ENCODE data around the gene WASHC2C.
"Not testable (repeated sequence)": the region's sequence is repeated elsewhere in the genome, so short reads cannot be mapped to it uniquely, and the experiment has no call there.

Gene WASHC2C

GRCh38 chr10:45726703-45727420, at the start of gene WASHC2C:
Gene WASHC2C (plus strand): TSS chr10:45727266. CDS start chr10:45727318, 52 bp downstream.
- peak; percentile 76 for DNase-seq (ENCODE audit: low read depth, low spot score)

- not testable (repeated sequence) for DNase-seq (ENCODE audit: low read depth, low spot score)
These were observed 48.6 kb upstream of the WASHC2C start for GRCh38 chr10:45678467-45678866.

DNA sequence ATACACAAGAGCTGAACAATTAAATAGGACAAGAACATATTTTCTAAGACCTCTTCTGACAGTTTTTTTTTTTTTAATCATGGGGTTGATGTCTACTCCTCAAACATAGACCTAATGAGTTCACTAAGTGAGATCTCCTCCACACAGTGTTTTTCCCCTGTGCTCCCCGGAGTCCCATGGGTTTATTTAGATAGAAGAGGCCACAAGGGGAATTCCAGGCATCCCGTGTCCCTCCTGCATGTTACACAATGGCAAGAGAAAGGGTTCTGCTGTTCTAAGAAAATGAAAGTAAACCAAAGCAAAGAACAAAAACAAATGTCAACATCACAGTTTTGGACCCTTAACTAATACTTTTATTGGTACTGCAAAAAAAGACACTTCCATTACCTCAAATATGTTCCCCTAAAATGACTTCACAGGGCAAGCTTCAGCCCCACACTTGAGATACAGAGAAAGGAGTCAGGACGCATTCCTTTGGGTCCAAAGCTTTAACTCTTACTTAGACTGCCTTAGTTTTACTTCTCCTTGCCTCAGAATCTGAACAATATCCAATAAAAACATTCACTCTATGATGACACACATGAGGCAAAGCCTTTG, 16.8 kb upstream of the WASHC2C start:
- peak; percentile 16 for DNase-seq (ENCODE audit: low read depth, low spot score)

DNA sequence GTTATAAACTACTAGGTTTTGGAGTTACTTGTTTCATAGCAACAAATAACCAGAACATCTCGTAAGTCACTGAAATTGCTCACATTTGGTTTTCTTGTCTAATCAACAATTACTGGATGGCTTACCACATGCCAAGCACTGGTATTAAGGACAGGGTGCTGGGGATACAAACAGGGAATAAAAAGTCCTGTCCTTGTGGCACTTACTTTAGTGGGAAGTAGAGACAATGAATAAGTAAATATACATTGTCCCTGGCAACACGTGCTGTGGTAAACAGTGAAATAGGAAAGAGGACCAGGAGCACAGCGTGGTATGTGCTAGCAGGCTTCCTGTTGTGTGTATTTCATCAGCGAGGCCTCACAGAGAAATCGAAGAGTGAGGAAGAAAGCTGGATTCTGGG, 15.8 kb upstream of the WASHC2C start:
- DNase-seq (ENCODE audit: low read depth, low spot score): not testable (repeated sequence)

DNA sequence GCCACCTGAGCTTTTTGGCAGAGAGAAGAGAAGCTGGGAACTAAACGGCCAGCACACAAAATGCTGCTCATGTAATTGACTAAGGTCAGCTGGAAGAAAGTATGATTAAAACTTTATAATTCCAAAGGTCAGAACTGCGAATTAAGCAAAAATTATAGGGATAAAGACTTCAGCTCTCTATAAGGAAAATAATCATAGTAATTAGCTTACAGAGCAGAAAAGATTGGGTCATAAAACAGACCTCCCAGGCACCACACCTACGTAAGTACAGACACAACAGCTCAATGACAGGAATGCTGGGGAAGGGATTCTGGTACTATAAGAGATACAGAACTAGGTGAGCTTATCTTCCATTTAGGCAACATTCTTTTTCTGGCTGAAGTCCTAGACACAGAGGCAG, 10.0 kb upstream of the WASHC2C start:
- DNase-seq (ENCODE audit: low read depth, low spot score): not testable (repeated sequence)

DNA sequence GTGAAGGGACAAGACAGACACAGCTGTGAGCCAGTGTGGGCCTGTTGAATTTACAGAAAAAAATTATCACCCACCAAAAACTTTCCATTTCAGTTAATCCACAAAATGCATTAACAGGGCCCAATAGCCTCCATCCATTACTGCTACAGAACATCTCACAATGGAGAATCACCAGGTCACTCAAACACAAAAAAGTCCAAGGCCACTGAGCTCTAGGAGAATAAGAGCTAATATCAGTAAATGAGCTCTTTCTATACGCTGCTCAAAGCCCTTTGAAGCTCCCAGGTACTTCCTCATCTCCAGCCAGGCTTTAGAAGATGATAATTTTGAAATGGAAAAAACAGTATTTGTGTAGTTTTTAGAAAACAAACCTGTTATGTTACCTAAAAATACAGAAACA, 9.4 kb upstream of the WASHC2C start:
- not testable (repeated sequence) for DNase-seq (ENCODE audit: low read depth, low spot score)

DNA sequence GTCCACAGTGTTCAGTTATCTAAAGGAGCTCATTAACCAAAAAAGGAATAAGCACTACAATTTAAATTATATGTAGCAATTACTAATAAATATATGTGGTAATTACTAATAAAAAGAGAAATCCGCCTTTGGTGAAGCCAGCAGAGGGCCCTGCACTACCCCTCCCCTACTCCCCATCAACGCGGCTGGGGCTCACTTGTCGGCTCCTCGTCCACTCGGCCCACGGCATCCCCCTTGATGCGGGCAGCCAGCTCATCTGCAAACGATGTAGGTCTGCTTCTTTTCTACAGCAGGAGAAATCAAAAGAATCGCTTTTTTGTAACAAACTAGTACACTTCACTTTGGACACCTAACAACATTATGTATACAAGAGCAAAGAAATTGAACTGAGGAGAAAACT, 5.6 kb upstream of the WASHC2C start:
- not testable (repeated sequence) for DNase-seq (ENCODE audit: low read depth, low spot score)

DNA sequence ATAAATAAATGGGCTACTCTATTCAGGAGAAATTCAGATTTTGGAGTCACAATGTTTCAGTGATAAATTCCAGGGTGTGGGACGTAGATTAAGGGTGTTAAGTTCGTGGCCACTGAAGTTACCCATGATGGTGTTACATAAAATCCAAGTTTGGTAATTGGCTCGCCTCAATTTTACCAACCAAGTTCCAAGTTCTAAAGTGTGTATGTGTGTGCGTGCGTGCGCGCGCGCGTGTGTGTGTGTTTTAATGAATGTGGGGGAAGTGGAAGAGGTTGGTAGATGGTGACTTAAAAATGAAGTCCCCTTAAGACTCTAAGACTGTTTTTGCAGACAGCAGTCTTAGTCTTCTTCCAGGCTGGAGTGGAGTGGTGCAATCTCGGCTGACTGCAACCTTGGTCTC, 3.2 kb upstream of the WASHC2C start:
- not testable (repeated sequence) for DNase-seq (ENCODE audit: low read depth, low spot score)

DNA sequence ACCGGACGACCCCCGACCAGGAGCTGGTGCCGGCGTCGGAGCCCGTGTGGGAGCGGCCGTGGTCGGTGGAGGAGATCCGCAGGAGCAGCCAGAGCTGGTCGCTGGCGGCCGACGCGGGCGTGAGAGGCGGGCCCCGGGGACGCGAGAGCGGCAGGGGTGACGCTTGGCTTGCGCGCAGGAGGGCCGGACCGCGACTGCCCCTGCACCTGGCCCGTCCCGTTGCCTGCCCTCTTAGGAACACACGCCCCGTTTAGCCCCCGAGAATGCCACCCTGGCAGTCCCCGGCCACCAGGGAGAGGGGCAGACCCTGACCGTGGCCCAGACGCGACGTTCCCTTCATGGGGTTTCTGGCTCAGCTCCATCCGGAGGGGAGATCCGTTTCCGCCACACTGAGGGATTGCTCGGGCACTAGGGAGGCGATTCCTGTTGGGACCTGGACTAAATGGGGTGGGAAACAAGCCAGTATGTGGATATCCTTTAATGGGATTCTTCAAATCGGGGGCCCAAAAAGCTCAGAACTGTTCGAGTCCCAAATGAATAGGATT, 427 bp downstream of the WASHC2C start:
- DNase-seq (ENCODE audit: low read depth, low spot score): not testable (repeated sequence)

DNA sequence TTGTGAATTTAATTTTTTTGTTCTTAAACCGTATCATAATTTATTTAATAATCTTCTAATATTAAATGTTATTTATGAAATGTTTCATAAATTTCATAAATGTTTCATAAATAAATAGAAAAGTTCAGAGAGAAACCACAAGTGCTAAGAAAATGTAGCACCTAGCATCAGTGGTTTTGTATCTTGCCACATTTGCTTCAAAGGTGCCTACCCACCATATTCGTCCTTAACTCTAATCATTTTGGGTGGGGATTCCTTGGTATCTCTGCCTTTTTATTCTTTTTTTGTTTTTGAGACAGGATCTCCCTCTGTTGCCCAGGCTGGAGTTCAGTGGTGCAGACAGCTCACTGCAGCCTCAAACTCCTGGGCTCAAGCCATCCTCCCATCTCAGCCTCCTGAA, 7.4 kb downstream of the WASHC2C start:
- not testable (repeated sequence) for DNase-seq (ENCODE audit: low read depth, low spot score)

GRCh38 chr10:45734867-45735266, 7.8 kb downstream of the WASHC2C start:
- not testable (repeated sequence) for DNase-seq (ENCODE audit: low read depth, low spot score)

- not testable (repeated sequence) for DNase-seq (ENCODE audit: low read depth, low spot score)
These were observed 14.5 kb downstream of the WASHC2C start for GRCh38 chr10:45741559-45741958.

- DNase-seq (ENCODE audit: low read depth, low spot score): not testable (repeated sequence)
These were observed 14.9 kb downstream of the WASHC2C start for GRCh38 chr10:45742014-45742413.

DNA sequence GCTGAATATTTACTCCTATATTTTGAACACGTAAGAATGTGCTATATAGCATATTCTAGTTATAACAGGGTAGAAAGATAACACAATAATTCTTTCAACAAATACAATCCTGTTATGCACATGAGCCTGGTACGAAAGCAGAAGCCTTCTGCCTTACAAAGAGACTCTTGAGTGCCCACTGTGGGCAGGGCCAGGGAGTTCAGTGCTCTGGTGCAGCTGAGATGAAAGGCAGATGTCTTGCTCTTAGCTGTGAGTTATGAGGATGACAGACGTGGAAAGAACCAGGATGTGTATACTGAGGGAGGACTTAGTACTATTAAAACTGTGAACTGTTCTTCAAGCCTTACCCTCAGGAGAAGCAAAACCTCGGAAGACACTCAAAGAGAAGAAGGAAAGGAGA, 24.1 kb downstream of the WASHC2C start:
- not testable (repeated sequence) for DNase-seq (ENCODE audit: low read depth, low spot score)

GRCh38 chr10:45752210-45752609, 25.1 kb downstream of the WASHC2C start:
- not testable (repeated sequence) for DNase-seq (ENCODE audit: low read depth, low spot score)

GRCh38 chr10:45753979-45754495, 27.0 kb downstream of the WASHC2C start:
- DNase-seq (ENCODE audit: low read depth, low spot score): peak; percentile 66

- DNase-seq (ENCODE audit: low read depth, low spot score): not testable (repeated sequence)
These were observed 28.0 kb downstream of the WASHC2C start for GRCh38 chr10:45755083-45755482.

- DNase-seq (ENCODE audit: low read depth, low spot score): not testable (repeated sequence)
These were observed 29.0 kb downstream of the WASHC2C start for GRCh38 chr10:45756065-45756464.

DNA sequence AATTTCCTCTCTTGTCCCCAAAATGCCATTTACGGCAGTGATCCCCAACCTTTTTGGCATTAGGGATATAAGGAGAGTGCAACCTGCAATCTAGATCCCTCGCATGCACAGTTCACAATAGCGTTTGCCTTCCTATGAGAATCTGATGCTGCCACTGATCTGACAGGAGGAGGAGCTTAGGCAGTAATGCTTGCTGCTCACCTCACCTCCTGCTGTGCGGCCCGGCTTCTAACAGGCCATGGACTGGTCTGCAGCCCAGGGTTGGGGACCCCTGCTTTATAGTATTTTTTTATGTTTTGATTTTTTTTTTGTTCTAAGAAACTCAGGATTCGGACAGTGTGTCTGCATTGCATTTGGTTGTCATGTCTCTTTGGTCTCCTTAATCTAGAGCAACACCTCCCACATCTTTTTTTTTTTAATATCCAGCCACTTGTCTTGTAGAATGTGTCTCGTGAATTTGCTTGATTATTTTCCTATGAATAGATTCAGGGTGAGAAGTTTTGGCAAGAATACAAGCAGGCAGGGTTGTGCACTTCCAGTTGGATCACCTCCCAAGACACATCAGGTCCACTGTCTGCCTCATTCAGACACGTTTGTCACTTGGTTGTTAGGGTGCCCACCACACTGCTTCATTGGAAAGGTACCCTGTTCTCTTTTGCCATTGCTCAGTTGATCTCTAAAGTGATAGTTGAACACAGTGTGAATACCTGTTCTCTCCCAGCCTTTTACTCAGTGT, 30.8 kb downstream of the WASHC2C start:
- DNase-seq (ENCODE audit: low read depth, low spot score): not testable (repeated sequence)

GRCh38 chr10:45761622-45762021, 34.6 kb downstream of the WASHC2C start:
- peak; percentile 7 for DNase-seq (ENCODE audit: low read depth, low spot score)

- not testable (repeated sequence) for DNase-seq (ENCODE audit: low read depth, low spot score)
These were observed 36.0 kb downstream of the WASHC2C start for GRCh38 chr10:45763037-45763436.

- not testable (repeated sequence) for DNase-seq (ENCODE audit: low read depth, low spot score)
These were observed 41.3 kb downstream of the WASHC2C start for GRCh38 chr10:45768334-45768733.

Data from astrocyte of the hippocampus (primary cell).